Stimulated activated CD8-positive, alpha-beta memory T cell treated with anti-CD3 and anti-CD28 coated beads, Interleukin-15, amount 100 ng/mL, for 48 hours (primary cell): ENCODE data around the gene OSTC.

Source experiments
- DNase-seq, 2 donors: peaks; one replicate each; pipeline ENCODE4 v3.0.0-alpha.2; 2020; ENCODE audit warnings: low read depth in 2 of 2

OSTC gene

DNA sequence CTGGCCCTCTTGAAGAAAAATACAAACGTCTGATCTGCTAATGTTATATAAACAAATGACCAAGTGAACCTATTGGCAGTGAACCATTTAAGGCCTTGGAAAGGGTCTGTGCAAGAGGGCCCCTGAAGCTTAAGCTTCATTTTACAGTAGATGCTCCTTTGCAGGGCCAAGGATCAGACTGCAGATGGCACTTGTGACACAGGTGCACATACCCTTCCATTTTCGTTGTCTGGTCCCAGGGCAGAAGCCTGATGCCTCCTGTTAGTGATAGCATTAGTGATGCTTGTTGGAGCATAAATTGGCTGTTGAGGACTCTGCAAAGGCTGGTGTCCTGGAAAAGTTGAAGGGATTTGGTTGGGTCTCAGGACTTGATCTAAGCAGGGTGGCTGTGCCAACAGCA, 65.9 kb downstream of the OSTC start:
- no peak for DNase-seq

DNA sequence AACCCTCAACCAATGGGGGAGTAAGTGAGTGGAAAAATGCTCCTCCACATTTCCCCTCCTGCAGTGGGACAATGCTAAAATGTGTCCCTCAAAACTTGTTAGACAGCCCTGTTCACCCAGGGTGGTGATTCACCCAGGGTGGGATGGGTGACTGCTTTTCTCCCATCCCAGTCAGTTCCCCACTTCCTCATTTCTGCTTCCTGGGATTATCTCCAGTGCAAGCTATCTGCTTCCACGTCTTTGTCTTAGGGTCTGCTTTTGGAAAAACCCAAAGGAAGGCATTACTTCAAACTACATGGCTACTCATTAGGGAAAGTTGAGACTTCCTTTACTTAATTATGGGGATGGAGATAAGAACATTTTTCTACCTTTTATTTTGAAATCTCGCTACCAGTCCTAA, 67.0 kb downstream of the OSTC start:
- DNase-seq = no peak
